Neuronal stem cell (in vitro differentiated cells): ENCODE results near the gene ZNF771.

Experiments used
- DNase-seq: peaks from one replicate; pipeline ENCODE4 v3.0.0-alpha.2; 2013; ENCODE audit warnings: low spot score
- H2AFZ ChIP-seq: one replicate; pipeline ENCODE4 v1.6.1; 2013; ENCODE audit warnings: mild to moderate bottlenecking, low read length, inconsistent platforms
- H2AK5ac ChIP-seq: 2 replicates; pipeline ENCODE4 v1.6.1; 2013; ENCODE audit warnings: low read depth, mild to moderate bottlenecking, inconsistent platforms, low read length, moderate library complexity, mixed read lengths
- H2BK120ac ChIP-seq: 2 replicates; pipeline ENCODE4 v1.6.1; 2013; ENCODE audit warnings: low read depth, mild to moderate bottlenecking, inconsistent platforms, low read length, moderate library complexity, mixed read lengths
- H2BK12ac ChIP-seq: one replicate; pipeline ENCODE4 v1.6.1; 2013; ENCODE audit warnings: low read length, inconsistent platforms
- H2BK15ac ChIP-seq: 2 replicates; pipeline ENCODE4 v1.6.1; 2013; ENCODE audit warnings: mild to moderate bottlenecking, low read length, inconsistent platforms, mixed read lengths
- H2BK5ac ChIP-seq: one replicate; pipeline ENCODE4 v1.6.1; 2013; ENCODE audit warnings: inconsistent platforms, mild to moderate bottlenecking, low read length, moderate library complexity
- H3K14ac ChIP-seq: one replicate; pipeline ENCODE4 v1.6.1; 2013; ENCODE audit warnings: low read length, inconsistent platforms
- H3K18ac ChIP-seq: 2 replicates; pipeline ENCODE4 v1.6.1; 2013; ENCODE audit warnings: low read length, inconsistent platforms
- H3K23ac ChIP-seq: 2 replicates; pipeline ENCODE4 v1.6.1; 2013; ENCODE audit warnings: low read depth, mild to moderate bottlenecking, mixed read lengths, low read length, inconsistent platforms; ENCODE audit not compliant: poor library complexity
- H3K27ac ChIP-seq: replicated peaks from 3 replicates; pipeline ENCODE4 v1.5.1; 2013; ENCODE audit warnings: low read length, inconsistent platforms
- H3K27me3 ChIP-seq, 3 experiments: 2 replicates each; pipeline ENCODE4 v1.6.1; 2013; ENCODE audit warnings: low read length in 3 of 3, mild to moderate bottlenecking in 2 of 3, inconsistent platforms in 1 of 3, low read depth in 1 of 3, mixed read lengths in 1 of 3, moderate library complexity in 1 of 3; ENCODE audit not compliant: control insufficient read depth in 3 of 3, insufficient read depth in 3 of 3
- H3K36me3 ChIP-seq, 2 donors: replicated peaks in 1 of 2; 2 replicates each; pipeline ENCODE4 v1.6.1; 2013; ENCODE audit warnings: low read length in 2 of 2; ENCODE audit not compliant: control insufficient read depth in 2 of 2, insufficient read depth in 2 of 2
- H3K4ac ChIP-seq: 2 replicates; pipeline ENCODE4 v1.6.1; 2013; ENCODE audit warnings: inconsistent platforms, mild to moderate bottlenecking, low read length, moderate library complexity
- H3K4me1 ChIP-seq, 2 donors: 1 replicate in 1 of 2; 2 replicates in 1 of 2; pipeline ENCODE4 v1.6.1; 2013; ENCODE audit warnings: low read length in 2 of 2, low read depth in 1 of 2; ENCODE audit not compliant: control insufficient read depth in 2 of 2, insufficient read depth in 1 of 2
- H3K4me2 ChIP-seq: one replicate; pipeline ENCODE4 v1.6.1; 2013; ENCODE audit warnings: mild to moderate bottlenecking, low read length, inconsistent platforms; ENCODE audit not compliant: insufficient read depth, poor library complexity, severe bottlenecking
- H3K4me3 ChIP-seq, 2 donors: 2 replicates each; pipeline ENCODE4 v1.5.1; 2013; ENCODE audit warnings: low read length in 2 of 2, mild to moderate bottlenecking in 2 of 2, inconsistent platforms in 1 of 2, moderate library complexity in 1 of 2
- H3K79me1 ChIP-seq: one replicate; pipeline ENCODE4 v1.6.1; 2013; ENCODE audit warnings: low read depth, mild to moderate bottlenecking, inconsistent platforms, low read length, moderate library complexity
- H3K9ac ChIP-seq: one replicate; pipeline ENCODE4 v1.6.1; 2013; ENCODE audit warnings: mild to moderate bottlenecking, low read depth, low read length, inconsistent platforms; ENCODE audit not compliant: poor library complexity
- H3K9me3 ChIP-seq, 2 donors: replicated peaks in 1 of 2; 2 replicates each; pipeline versions ENCODE3 to v1.6.1; 2013; ENCODE audit warnings: low read length in 2 of 2, mild to moderate bottlenecking in 2 of 2, inconsistent platforms in 1 of 2, low read depth in 1 of 2, mixed read lengths in 1 of 2, moderate library complexity in 1 of 2; ENCODE audit not compliant: control insufficient read depth in 2 of 2, insufficient read depth in 1 of 2
- H4K8ac ChIP-seq: one replicate; pipeline ENCODE4 v1.6.1; 2013; ENCODE audit warnings: low read depth, mild to moderate bottlenecking, inconsistent platforms, low read length, moderate library complexity
- H4K91ac ChIP-seq: one replicate; pipeline ENCODE4 v1.6.1; 2013; ENCODE audit warnings: low read length, low read depth, mild to moderate bottlenecking, inconsistent platforms; ENCODE audit not compliant: poor library complexity
- WGBS, 2 donors: extraction: QIAGEN DNeasy Blood & Tissue Kit; methylation state at CpG; one replicate each; pipeline ENCODE4 v1.1.7; 2013; ENCODE audit warnings: missing lambda C conversion rate in 2 of 2, mixed read lengths in 1 of 2; ENCODE audit not compliant: insufficient read length in 2 of 2, insufficient replicate concordance in 1 of 2; ENCODE audit errors: extremely low coverage in 2 of 2; 5-methylcytosine and 5-hydroxymethylcytosine counted together

Gene ZNF771

DNA sequence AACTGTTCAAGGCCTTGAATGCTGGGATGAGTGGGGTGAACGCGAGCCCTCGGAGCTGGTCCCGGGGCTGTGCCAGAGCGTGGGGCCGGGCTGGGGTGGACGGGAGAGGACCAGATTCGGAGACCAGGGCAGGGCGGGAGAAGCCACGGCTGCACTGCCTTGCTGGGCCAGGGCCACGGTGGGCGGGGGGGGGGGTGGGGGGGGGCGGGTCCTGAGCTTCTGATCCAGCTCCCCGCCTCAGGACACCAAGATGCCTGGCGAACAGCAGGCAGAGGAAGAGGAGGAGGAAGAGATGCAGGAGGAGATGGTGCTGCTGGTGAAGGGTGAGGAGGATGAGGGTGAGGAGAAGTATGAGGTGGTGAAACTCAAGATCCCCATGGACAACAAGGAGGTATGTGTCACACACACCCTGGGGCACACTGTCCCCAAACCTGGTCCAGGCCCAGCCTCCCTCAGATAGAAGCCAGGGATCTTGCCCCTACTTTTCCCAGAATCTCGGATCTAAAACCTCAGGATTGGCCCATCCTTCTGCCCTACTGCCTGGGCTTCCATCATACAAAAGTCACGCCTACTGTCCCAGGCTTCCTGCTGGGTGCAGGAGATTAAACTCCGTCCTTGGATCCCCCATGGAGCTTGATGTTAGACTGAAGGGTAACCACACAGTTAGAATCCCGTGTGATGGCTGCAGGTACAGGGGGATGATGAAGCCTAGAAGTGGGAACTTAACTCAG lies 563 bp downstream of the ZNF771 start:
- WGBS, 2 donors = no CpG with 5 or more reads among the region's 19 CpGs
- H3K4ac ChIP-seq = peak overlapping the region; percentile 48
- H3K27ac ChIP-seq = peak overlapping the region; percentile 52
- H4K8ac ChIP-seq = peak overlapping the region; percentile 1
- peak overlapping the region; percentile 82 for H2BK15ac ChIP-seq
- H3K9me3 ChIP-seq = no peaks in the 10 kb centered on the region
- peaks cover 4% of the 10 kb centered on the region for H3K79me1 ChIP-seq
- H2AFZ ChIP-seq = peak overlapping the region; percentile 95
- H3K14ac ChIP-seq = peak overlapping the region; percentile 76
- no peak overlapping the region for H2BK12ac ChIP-seq
- peak overlapping the region; percentile 98 for H3K18ac ChIP-seq
- no peak overlapping the region for H2BK120ac ChIP-seq
- H3K4me1 ChIP-seq = peaks cover 9 to 15% of the 10 kb centered on the region in 2 donors
- peak overlapping the region; percentile 88 to 95 for H3K4me3 ChIP-seq
- peak overlapping the region; percentile 93 for H3K23ac ChIP-seq
- peaks cover 14 to 37% of the 10 kb centered on the region in 2 donors for H3K36me3 ChIP-seq
- H2BK5ac ChIP-seq = peak overlapping the region; percentile 89
- DNase-seq = no peak
- H3K4me2 ChIP-seq = peak overlapping the region; percentile 68
- H2AK5ac ChIP-seq = peak overlapping the region; percentile 80
- no peak overlapping the region for H4K91ac ChIP-seq
- H3K9ac ChIP-seq = peak overlapping the region; percentile 95
- peaks cover 0 to 2% (median 0%) of the 10 kb centered on the region in 3 experiments for H3K27me3 ChIP-seq

DNA sequence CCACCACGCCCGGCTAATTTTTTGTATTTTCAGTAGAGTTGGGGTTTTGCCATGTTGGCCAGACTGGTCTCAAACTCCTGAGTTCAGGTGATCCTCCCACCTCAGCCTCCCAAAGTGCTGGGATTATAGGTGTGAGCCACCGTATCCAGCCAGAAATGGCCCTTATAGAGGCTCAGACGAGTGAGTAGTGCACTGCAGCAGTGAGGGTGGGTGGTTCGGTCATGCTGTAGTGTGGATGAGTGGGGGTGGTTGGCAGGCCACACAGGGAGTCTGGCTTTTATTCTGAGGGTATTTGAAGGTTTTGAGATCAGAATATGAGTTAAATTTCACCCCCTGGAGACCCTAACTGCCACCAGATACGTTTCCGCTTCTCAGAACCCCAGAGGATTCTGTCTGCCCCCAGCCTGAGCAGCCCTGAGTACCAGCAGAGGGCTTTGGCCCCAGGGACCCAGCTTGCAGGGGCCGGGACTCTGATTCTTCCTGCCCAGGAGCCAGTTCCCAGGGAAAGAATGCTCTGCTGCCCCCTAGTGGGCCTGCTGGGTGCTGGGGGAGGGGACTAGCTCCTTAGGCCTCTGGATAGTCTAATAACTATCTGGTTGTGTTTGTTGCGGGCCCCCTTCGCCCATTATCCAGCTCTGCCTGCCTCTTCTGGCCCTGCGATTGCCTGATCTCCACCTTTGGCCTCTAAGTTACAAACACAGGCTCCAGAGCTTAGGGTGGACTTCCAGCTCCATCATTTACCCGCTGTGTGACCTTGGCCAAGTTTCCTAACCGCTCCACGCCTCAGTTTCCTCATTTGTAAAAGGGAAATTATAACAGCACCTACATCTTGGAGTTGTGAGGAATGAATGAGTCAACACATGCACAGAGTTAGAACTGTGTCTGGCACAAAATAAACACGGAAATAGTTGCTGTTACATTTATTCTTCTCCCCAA lies 2.0 kb downstream of the ZNF771 start:
- DNase-seq = peak; percentile 87
- Histone ChIP-seq H3K4ac (no peak overlapping the region), H2AFZ (no peak overlapping the region), H4K8ac (no peak overlapping the region), H3K4me1 (peaks cover 9 to 15% of the 10 kb centered on the region in 2 donors), H3K27ac (no peak overlapping the region), H3K27me3 (no peaks in the 10 kb centered on the region), H3K36me3 (peaks cover 19 to 51% of the 10 kb centered on the region in 2 donors), H2AK5ac (no peak overlapping the region), H2BK5ac (no peak overlapping the region), H3K79me1 (peaks cover 6% of the 10 kb centered on the region), H2BK15ac (no peak overlapping the region), H3K18ac (no peak overlapping the region), H2BK12ac (no peak overlapping the region), H4K91ac (no peak overlapping the region), H2BK120ac (no peak overlapping the region), H3K14ac (no peak overlapping the region), H3K4me3 (no peak overlapping the region), H3K4me2 (no peak overlapping the region), H3K9me3 (no peaks in the 10 kb centered on the region), H3K9ac (no peak overlapping the region), H3K23ac (no peak overlapping the region)
- WGBS, 2 donors = no CpG with 5 or more reads among the region's 15 CpGs

- Histone ChIP-seq H2BK12ac (no peak overlapping the region), H4K91ac (no peak overlapping the region), H3K14ac (no peak overlapping the region), H2AK5ac (no peak overlapping the region), H3K27me3 (no peaks in the 10 kb centered on the region), H2BK120ac (no peak overlapping the region), H3K27ac (no peak overlapping the region), H3K9ac (no peak overlapping the region), H3K18ac (no peak overlapping the region), H2BK5ac (no peak overlapping the region), H3K79me1 (peaks cover 5% of the 10 kb centered on the region), H3K9me3 (no peaks in the 10 kb centered on the region), H2BK15ac (no peak overlapping the region), H3K4me1 (peaks cover 4 to 6% of the 10 kb centered on the region in 2 donors), H3K4ac (no peak overlapping the region), H3K23ac (no peak overlapping the region), H3K4me2 (no peak overlapping the region), H4K8ac (no peak overlapping the region), H2AFZ (no peak overlapping the region), H3K36me3 (peaks cover 19 to 78% of the 10 kb centered on the region in 2 donors), H3K4me3 (no peak overlapping the region)
- DNase-seq = no peak
- WGBS, 2 donors = no CpG with 5 or more reads among the region's 6 CpGs
Observed at GRCh38 chr16:30413112-30413806, 5.9 kb downstream of the ZNF771 start.
